T-helper 2 cell treated with Interferon-gamma antibody and Interleukin-4, amounts not matched to agents 100 ng/mL and 5 ng/mL, for 36 hours (primary cell): ENCODE measurements around the gene CISH. TPM values are rescaled to one million over a fixed set of nuclear protein-coding genes. Genes with fewer than 3 reads are reported as not detected.

Experiments
- intact Hi-C: fragments of 100-400 bp; cut with micrococcal nuclease; formaldehyde crosslinking; loops from one replicate; pipeline ENCODE4 v1.15.1; 2023
- total RNA-seq: library from RNA; stranded (reverse); gene quantifications from 2 replicates; pipeline ENCODE4 v1.2.3, GENCODE V29; 2022

Gene CISH
- total RNA-seq, 1 donor from 2014 or later = 385 TPM

GRCh38 chr3:50574444-50574831 is 37.1 kb downstream of the CISH start:
- intact Hi-C loops = loop anchor here (5.0 kb wide), 1 partner anchor 453 kb away; no protein-coding TSS in a partner anchor

GRCh38 chr3:50573566-50574443 is 37.8 kb downstream of the CISH start:
- intact Hi-C loops = loop anchor here (1.0 to 5.0 kb wide), 4 partner anchors 16 to 811 kb away; partner anchors contain the start of gene MANF

- intact Hi-C loops = loop anchor here (1.0 to 5.0 kb wide), 6 partner anchors 17 to 812 kb away; partner anchors contain the start of gene MANF
Observed at GRCh38 chr3:50572801-50573371, 38.7 kb downstream of the CISH start.

GRCh38 chr3:50572158-50572557 is 39.4 kb downstream of the CISH start:
- intact Hi-C loops = loop anchor here (1.0 to 5.0 kb wide), 4 partner anchors 42 to 813 kb away; partner anchors contain the start of gene MANF

- intact Hi-C loops = loop anchor here (5.0 kb wide), 1 partner anchor 456 kb away; no protein-coding TSS in a partner anchor
Observed at GRCh38 chr3:50571486-50571885, 40.1 kb downstream of the CISH start.

GRCh38 chr3:50570508-50571279 is 40.9 kb downstream of the CISH start:
- intact Hi-C loops = loop anchor here (5.0 kb wide), 1 partner anchor 457 kb away; no protein-coding TSS in a partner anchor

GRCh38 chr3:50568947-50569749 is 42.4 kb downstream of the CISH start, which contains the start of gene HEMK1:
TSS of gene HEMK1 (plus strand) at chr3:50569522. CDS start at chr3:50571105, 1,583 bp downstream.
- intact Hi-C loops = loop anchor here (1.0 to 5.0 kb wide), 2 partner anchors 227 to 270 kb away; partner anchors contain the start of genes HYAL3, NAA80 and RASSF1

- intact Hi-C loops = loop anchor here (5.0 kb wide), 1 partner anchor 225 kb away; the partner anchor contains the start of gene RASSF1
Observed at GRCh38 chr3:50567386-50568167, 44.0 kb downstream of the CISH start, which contains the start of gene C3orf18. TSS of gene C3orf18 (minus strand) at chr3:50567747. CDS start at chr3:50565699, 2,048 bp downstream.

GRCh38 chr3:50567011-50567385 is 44.6 kb downstream of the CISH start:
- intact Hi-C loops = loop anchor here (5.0 kb wide), 1 partner anchor 225 kb away; the partner anchor contains the start of gene RASSF1

GRCh38 chr3:50564321-50564720 is 47.3 kb downstream of the CISH start:
- intact Hi-C loops = no loop called here

- intact Hi-C loops = no loop called here
Observed at GRCh38 chr3:50563867-50564266, 47.7 kb downstream of the CISH start.

GRCh38 chr3:50562861-50563260 is 48.7 kb downstream of the CISH start:
- intact Hi-C loops = no loop called here

GRCh38 chr3:50559702-50560101 is 51.9 kb downstream of the CISH start:
- intact Hi-C loops = no loop called here

- intact Hi-C loops = no loop called here
Observed at GRCh38 chr3:50557915-50558314, 53.7 kb downstream of the CISH start.

- intact Hi-C loops = no loop called here
Observed at GRCh38 chr3:50557106-50557505, 54.5 kb downstream of the CISH start.
